ENCODE results near the gene BHMT2.

The BHMT2 gene

GRCh38 chr5:79130781-79131180, 61.2 kb downstream of the BHMT2 start:
- DNase-seq: no peak

- DNase-seq: no peak
These were observed 63.6 kb downstream of the BHMT2 start for GRCh38 chr5:79133121-79133656.

DNA sequence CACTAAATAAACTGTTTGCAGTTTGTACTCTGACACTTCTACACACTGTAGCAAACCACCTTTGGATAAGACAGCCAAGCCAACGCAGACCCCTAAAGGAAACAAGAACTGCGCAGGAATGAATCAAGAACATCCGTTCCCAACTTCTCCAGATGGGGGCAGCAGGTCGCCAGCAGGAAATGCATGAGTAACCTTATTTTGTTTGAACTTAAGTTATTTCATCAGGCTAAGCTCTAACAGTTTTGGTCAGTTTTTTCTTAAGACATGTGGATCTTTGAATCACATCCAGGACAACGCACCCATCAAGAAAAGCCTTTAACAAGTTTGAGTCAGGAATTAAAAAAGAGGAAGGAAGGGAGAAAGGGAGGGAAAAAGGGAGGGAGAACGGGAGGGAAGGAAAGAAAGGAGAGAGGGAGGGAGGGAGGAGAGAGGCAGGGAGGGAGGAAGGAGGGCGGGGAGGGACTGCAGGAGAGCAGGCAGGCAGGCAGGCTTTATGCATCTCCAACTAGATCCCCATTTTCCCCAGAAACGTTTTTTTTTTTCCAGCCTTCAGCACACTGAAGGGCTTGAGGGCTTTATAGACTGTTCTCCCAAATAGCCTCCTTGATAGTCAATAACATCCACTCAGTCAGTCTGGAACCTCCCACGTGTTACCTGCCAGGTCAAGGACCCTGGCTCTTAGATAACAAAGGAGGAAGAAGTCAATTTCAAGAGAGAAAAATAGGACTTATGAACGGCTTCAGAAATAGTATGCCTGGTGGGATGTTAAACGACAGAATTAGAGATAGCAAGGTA, 64.3 kb downstream of the BHMT2 start:
- peak; percentile 74 to 77 for DNase-seq

- no peak for DNase-seq
These were observed 66.4 kb downstream of the BHMT2 start for GRCh38 chr5:79135790-79136553.

- DNase-seq: no peak
These were observed 67.1 kb downstream of the BHMT2 start for GRCh38 chr5:79136618-79137017.

All from stimulated activated CD4-positive, alpha-beta T cell treated with anti-CD3 and anti-CD28 coated beads, Interleukin-2, amount 100 ng/mL, for 24 hours (primary cell).